HG03565 (cell line): ENCODE data around the gene ENOX1.

ENCODE experiments used
- ATAC-seq: cut with Tn5 transposase; IDR thresholded peaks from one replicate; pipeline ENCODE4 v1.9.1; 2021; ENCODE audit warnings: mild to moderate bottlenecking, moderate library complexity; ENCODE audit not compliant: unreplicated experiment

ENOX1 gene

DNA sequence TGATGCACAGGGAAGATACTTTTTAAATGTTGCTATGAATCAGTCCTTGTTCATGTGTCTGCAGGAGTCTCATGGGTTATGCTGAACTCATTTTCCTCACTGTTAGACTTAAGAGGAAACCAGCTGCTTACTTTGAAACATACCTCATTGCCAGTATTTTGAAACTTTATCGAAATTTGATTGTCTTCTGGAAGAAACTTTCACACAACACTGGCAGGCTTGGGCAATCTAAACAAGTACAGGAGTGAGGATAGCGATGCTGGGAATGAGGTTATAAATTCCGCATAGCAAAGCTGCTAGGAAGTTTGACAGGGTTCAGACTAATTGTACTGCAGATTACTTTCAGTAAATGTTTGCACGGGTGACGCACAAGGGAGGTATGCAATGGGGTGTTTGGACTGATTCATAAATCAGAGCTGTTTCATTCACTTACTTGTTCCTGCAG, 517.7 kb downstream of the ENOX1 start:
- no peak for ATAC-seq

DNA sequence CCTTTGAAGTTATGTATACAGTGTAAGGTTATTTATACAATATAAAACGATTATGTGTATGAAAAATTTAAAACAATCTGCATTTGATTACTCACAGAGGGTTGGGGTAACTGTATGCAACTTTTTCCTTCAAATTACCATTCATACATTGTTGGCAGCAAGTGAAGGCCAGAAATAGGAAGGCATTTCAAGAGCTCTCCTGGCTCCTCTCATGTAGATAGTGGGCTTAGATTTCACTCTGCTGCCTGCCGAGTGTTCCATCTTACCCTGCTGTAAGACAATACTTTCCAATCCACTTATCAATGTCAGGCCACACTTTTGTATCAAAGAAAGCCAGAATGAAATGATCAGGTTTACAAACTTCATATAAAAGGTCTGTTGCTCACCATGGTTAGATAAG, 518.1 kb downstream of the ENOX1 start:
- ATAC-seq = no peak

- ATAC-seq = no peak
Measured at GRCh38 chr13:43267916-43268315, 518.9 kb downstream of the ENOX1 start.

DNA sequence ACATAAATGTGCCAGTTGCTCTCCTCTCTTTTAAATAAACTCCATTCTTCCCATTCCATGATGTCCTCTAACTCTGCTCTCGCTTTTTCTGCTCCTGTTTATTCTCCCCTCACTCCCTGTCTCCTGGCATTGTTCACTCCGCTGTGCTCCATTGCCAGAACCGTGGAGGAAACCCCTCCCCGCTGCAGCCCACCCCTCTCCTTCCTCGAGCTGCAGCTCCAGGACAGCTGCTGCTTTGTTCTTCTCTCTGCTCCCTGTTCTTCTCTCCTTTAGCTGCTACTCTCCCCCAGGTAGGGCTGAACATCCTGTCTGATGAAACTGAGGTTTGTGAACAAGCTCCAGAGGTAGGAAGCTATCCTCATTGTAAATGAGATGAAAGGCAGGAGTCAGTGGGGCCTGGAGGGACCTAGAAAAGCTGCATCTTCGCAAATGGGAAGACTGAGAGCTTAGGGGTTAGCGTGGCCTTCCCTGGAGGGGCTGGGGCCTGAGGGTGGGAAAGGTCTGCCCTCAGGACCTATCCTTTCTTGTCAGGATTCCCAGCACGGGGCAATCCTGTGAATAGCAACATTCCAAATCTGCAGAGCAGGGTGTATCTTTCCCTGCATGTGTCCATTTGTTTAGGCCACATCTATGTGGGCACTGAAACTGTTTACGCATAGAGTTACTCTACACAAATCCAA, 519.7 kb downstream of the ENOX1 start:
- no peak for ATAC-seq

- ATAC-seq = no peak
Measured at GRCh38 chr13:43265028-43265427, 521.7 kb downstream of the ENOX1 start.

DNA sequence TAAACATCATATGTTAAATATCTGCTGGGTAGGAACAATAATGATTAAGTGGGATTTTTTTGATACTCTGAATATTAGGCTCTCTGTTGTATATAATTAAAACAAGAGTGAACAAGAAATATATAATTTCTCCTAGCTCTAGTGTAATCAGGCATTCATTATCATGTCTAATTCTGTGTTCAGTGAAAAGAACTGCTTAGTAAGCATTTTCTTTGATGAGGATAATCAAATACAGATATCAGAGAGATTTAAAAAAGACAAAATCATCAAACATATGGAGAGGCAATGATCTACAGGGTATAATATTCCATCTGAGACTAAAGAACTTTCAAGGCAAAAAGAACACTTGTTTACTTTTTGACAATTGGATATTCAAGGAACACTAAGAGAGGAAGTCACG, 522.3 kb downstream of the ENOX1 start:
- no peak for ATAC-seq

DNA sequence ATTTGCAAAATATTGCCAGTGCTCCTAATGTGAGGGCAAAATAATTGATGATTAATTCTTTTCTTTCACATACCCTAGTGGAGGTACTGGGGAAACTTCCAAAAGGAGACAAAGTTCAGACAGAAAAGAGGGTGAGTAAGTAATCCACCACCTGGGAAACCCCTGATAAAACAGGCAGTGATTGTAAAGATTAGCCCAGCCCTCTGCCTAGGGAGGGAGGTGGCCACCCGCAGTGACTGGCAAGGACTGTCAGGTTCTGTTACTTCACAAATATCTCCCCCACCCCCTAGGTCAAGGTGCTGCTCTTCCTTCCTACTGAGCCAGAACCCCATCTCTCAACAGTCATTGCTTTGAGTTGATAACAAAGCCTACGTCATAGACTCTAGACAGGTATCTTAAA, 523.7 kb downstream of the ENOX1 start:
- ATAC-seq = no peak

- no peak for ATAC-seq
Measured at GRCh38 chr13:43260999-43261398, 525.8 kb downstream of the ENOX1 start.

- no peak for ATAC-seq
Measured at GRCh38 chr13:43258771-43259170, 528.0 kb downstream of the ENOX1 start.

GRCh38 chr13:43257765-43258164, 529.0 kb downstream of the ENOX1 start:
- no peak for ATAC-seq

DNA sequence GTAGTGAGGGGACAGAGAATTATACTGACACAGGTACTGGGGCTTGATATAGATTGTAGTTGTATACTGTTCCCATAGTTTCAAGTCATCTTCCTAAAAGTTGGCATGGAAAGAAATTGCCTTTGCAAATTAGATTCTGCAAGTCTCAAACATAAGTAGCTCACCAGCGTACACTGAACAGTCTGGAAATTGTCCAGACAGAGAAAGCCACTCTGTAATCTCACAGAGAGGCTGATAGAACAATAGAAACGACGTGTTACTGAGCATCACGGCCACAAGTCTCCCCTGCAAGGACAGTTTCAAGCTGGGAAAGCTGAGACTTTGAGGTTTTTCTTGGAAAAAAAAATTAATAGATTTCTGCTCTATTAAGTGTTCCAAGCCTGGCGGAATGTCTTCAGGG, 534.8 kb downstream of the ENOX1 start:
- ATAC-seq = no peak

DNA sequence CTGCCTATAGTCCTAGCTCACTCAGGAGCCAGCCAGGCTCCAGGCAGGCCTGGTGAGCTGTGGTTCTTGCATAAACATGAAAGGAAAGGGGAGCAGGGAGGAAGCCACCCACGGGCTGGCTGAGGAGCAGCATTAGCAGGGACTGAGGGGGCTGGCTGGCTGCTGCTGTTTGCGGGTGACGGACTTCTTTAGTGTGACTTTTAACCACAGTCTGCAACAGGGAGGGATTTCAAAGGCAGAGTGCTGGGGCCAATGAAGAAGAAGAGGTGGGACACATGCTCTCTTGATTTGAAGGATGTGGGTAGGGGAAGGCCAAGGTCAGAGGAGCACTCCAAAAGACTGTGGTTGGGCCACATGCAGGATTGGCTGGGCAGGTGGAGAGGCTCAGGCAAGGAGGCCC, 540.4 kb downstream of the ENOX1 start:
- ATAC-seq = no peak

GRCh38 chr13:43245374-43245964, 541.3 kb downstream of the ENOX1 start:
- ATAC-seq = no peak

GRCh38 chr13:43244481-43244880, 542.3 kb downstream of the ENOX1 start:
- no peak for ATAC-seq

GRCh38 chr13:43243711-43244110, 543.1 kb downstream of the ENOX1 start:
- no peak for ATAC-seq

DNA sequence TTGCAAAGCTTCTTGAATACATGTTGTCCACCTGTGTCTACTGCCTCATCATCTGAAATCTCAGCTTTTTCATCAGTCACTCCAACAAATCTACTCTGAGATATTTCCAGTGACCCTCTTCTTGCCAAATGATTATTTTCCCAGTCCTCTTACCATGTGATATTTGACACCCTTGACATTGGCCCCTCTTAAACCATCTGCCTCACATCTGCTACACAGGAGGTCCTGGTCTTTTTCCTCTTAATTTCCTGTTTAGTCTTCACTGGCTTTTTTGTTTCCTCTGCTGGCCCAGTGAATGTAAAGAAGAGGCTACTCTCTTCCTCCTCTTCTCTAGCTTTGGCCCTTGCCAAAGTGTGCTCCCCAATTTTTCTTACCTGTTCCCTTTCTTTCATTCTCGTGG, 544.7 kb downstream of the ENOX1 start:
- no peak for ATAC-seq

- peak; percentile 90 for ATAC-seq
Measured at GRCh38 chr13:43240278-43240677, 546.5 kb downstream of the ENOX1 start.

DNA sequence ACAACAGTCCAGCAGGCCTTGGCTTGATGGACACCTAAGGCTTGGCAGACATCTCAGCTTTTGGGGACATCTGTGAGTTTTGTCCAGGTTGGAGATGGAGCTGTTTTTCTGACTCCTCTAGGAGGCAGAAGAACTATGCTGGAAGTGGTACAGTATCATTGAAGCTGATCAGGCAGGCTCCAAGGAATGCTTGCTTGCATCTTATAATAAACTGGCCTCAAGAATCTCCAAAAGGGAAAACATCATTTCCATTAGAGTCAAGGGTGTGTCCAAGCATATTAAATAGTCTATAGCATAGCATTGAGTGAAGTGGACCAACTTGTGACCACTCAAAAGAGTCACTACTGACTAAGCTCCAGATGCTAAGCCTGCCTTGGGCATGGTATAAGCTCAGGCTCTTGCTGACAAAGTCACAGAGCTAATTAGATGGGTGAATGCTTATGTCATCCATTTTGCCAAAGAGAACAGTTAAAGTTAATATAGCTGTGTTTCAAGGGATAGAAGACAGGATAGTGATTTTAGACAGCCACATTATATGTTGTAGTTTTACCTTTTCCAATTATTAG, 547.4 kb downstream of the ENOX1 start:
- no peak for ATAC-seq

DNA sequence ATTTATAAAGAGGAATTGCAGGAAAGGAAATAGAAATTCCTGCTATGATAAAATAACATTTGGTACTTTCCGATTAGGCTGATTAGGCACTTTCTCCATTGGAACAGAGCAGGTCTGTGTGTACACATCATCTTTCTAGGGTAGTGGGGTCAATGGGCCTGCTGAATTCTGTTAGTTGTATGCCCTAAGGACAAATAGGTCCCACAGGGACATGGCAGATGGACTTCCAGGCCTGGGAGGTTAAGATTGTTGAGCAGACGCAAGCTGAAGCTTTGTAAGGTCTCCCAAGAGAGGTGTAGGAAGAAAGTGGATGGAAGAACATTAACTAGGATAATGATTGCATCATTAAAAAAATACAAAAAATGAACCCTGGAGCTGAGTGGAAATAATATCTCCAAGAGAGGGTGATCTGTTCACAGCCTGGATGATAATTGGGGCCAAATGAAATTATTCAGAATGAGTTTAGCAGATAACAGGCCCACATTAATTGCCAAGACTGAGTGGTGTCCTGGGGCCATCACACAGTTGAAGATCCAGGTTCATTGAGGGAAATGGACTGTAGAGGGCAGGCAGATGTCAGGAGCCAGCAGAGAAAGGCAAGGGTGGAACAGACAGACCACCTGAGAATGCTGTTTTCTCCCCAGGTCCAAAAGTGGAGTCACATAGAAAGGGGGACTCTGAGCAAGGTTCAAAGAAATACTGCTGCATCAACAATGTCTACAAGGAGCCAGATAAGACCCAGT, 548.3 kb downstream of the ENOX1 start:
- ATAC-seq = no peak

- ATAC-seq = no peak
Measured at GRCh38 chr13:43237616-43238015, 549.2 kb downstream of the ENOX1 start.

GRCh38 chr13:43235028-43235427, 551.7 kb downstream of the ENOX1 start:
- no peak for ATAC-seq

DNA sequence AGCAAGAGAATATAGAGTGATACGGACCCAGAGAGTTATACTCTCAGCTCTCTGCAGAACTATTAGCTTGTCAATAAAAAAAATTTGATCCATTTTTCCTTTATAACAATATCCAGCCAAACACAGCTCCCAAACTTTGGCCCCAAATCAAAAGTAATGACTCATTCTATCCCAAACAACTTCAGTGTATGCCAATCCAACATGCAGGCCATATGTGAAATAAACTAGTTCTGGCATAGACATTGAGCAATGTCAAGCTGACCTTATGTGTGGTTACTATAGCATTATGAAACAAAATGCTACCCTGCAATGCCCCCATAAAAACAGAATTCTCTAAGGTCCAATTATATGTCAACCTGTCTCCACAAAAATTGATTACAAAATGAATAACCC, 553.9 kb downstream of the ENOX1 start:
- ATAC-seq = no peak
